ENCODE results near the gene WDR44. TPM values are rescaled to one million over a fixed set of nuclear protein-coding genes. Genes with fewer than 3 reads are reported as not detected.
A peak's percentile ranks its signal among the peaks of the same experiment; 100 is the strongest.

The WDR44 gene
- total and polyA plus RNA-seq, 2 of the 4 experiments (the other 2 are of a cell fraction): 10.0 to 11.8 TPM

DNA sequence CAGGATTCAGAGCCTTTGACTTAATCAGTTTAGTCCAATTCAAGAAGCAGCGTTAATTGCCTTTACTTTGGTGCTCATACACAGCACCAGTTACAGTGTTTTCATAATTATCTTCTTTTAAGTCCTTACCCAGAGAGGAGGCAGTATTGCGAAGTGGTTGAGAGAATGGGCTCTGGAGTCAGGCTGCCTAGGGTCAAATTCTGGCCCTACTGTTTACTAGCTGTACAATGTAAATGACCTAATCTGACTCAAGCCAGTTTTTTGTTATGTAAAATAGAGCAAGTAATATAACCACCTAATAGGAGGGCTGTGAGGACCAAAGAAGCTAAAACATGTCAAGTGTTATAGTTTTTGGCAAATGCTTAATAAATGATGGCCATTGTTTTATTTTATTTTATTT lies 27.6 kb downstream of the WDR44 start:
- DNase-seq: no peak
- no peak overlapping the region for H4K91ac ChIP-seq (ENCODE audit: insufficient read depth, low read depth, low read length)
- H4K8ac ChIP-seq (ENCODE audit: low read depth in 2 of 2, low read length in 2 of 2): no peak overlapping the region
- dilution Hi-C loops (cut with HindIII; ENCODE audit: low sequenced_read_pairs, unreplicated experiment) (no loop called here), intact Hi-C loops (cut with micrococcal nuclease) (no loop called here), in situ Hi-C loops (cut with MboI; ENCODE audit: low sequenced_read_pairs) (no loop called here)
- no peak for TF ChIP-seq NFE2L2 (IDR thresholded peaks at IDR 0.05; ENCODE audit: low read depth, low read length)
- TF ChIP-seq MAFK (IDR thresholded peaks at IDR 0.05; ENCODE audit: low read depth, low read length): no peak
- TF ChIP-seq, protein P1, sequence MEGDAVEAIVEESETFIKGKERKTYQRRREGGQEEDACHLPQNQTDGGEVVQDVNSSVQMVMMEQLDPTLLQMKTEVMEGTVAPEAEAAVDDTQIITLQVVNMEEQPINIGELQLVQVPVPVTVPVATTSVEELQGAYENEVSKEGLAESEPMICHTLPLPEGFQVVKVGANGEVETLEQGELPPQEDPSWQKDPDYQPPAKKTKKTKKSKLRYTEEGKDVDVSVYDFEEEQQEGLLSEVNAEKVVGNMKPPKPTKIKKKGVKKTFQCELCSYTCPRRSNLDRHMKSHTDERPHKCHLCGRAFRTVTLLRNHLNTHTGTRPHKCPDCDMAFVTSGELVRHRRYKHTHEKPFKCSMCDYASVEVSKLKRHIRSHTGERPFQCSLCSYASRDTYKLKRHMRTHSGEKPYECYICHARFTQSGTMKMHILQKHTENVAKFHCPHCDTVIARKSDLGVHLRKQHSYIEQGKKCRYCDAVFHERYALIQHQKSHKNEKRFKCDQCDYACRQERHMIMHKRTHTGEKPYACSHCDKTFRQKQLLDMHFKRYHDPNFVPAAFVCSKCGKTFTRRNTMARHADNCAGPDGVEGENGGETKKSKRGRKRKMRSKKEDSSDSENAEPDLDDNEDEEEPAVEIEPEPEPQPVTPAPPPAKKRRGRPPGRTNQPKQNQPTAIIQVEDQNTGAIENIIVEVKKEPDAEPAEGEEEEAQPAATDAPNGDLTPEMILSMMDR (conservative IDR thresholded peaks at IDR 0.05; ENCODE audit: low read depth, low read length): no peak
- TF ChIP-seq BHLHE40 (IDR thresholded peaks at IDR 0.05; ENCODE audit: low read depth, low read length): no peak
- no peak for TF ChIP-seq CEBPB (IDR thresholded peaks at IDR 0.05; ENCODE audit: low read depth, low read length)
- no peak for TF ChIP-seq FOS (IDR thresholded peaks at IDR 0.05; ENCODE audit: low read depth, low read length)
- TF ChIP-seq, protein P2, sequence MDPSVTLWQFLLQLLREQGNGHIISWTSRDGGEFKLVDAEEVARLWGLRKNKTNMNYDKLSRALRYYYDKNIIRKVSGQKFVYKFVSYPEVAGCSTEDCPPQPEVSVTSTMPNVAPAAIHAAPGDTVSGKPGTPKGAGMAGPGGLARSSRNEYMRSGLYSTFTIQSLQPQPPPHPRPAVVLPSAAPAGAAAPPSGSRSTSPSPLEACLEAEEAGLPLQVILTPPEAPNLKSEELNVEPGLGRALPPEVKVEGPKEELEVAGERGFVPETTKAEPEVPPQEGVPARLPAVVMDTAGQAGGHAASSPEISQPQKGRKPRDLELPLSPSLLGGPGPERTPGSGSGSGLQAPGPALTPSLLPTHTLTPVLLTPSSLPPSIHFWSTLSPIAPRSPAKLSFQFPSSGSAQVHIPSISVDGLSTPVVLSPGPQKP (IDR thresholded peaks at IDR 0.05; ENCODE audit: borderline replicate concordance, low read depth, low read length): no peak
- no peak for TF ChIP-seq RAD21 (IDR thresholded peaks at IDR 0.05; ENCODE audit: low read length)
- H2AK5ac ChIP-seq (ENCODE audit: low read depth, low read length): no peak overlapping the region
- H3K18ac ChIP-seq (ENCODE audit: low read depth, low read length): no peak overlapping the region
- no peak overlapping the region for H3K14ac ChIP-seq (replicated peaks; ENCODE audit: low read depth, low read length)
- no peak overlapping the region for H4K5ac ChIP-seq (ENCODE audit: low read depth, low read length)
- POLR2A ChIA-PET (ENCODE audit: unreplicated experiment): no interaction called here
- H2BK120ac ChIP-seq (ENCODE audit: low read depth, low read length): no peak overlapping the region
- H3K36me3 ChIP-seq (ENCODE audit: control insufficient read depth, insufficient read depth, low read length): no peaks in the 10 kb centered on the region
- no peak overlapping the region for H3K4ac ChIP-seq (ENCODE audit: low read depth, low read length)
- H3K27ac ChIP-seq (ENCODE audit: insufficient read depth, low read length): no peak overlapping the region
- no peak overlapping the region for H2AK9ac ChIP-seq (replicated peaks; ENCODE audit: low read depth, low read length, poor library complexity)
- H2BK15ac ChIP-seq (ENCODE audit: low read depth, low read length): no peak overlapping the region
- CTCF ChIA-PET: interaction anchor here (1.0 kb wide), 1 partner anchor 13 kb away, joined by 3 read pairs; no protein-coding TSS in a partner anchor
- H2BK5ac ChIP-seq (ENCODE audit: low read depth, low read length, poor library complexity, severe bottlenecking): no peak overlapping the region
- H4K20me1 ChIP-seq (ENCODE audit: insufficient read depth, low read length): peaks cover 7% of the 10 kb centered on the region
- no peak overlapping the region for H3K4me2 ChIP-seq (ENCODE audit: low read depth, low read length)
- no TSS peak for BruUV-seq (replicated peaks)
- H3K9me1 ChIP-seq (ENCODE audit: insufficient read depth, low read length): no peaks in the 10 kb centered on the region
- H3K4me3 ChIP-seq (ENCODE audit: insufficient read depth, low read depth, low read length): no peak overlapping the region
- no peak overlapping the region for H3K56ac ChIP-seq (ENCODE audit: extremely low read depth, insufficient read depth, low read length)
- H3K79me1 ChIP-seq (ENCODE audit: low read depth in 1 of 2, low read length in 2 of 2): peaks cover 0 to 16% of the 10 kb centered on the region in 2 experiments; a peak in 2 of 4 replicates
- H3K4me1 ChIP-seq (ENCODE audit: control insufficient read depth, insufficient read depth, low read length): no peaks in the 10 kb centered on the region
- no peak overlapping the region for H3K9ac ChIP-seq (ENCODE audit: low read depth, low read length)
- peak; percentile 29; the same call in 1 of the 2 replicates for ATAC-seq (ENCODE audit: low read depth)
- no peaks in the 10 kb centered on the region for H3K27me3 ChIP-seq (ENCODE audit: control insufficient read depth, insufficient read depth, low read length)
- 0 out of 2 replicates have a peak overlapping the region, but pooled peaks have one; percentile 16 for H2BK20ac ChIP-seq (ENCODE audit: low read depth, low read length)
- H2AFZ ChIP-seq (replicated peaks; ENCODE audit: low read length, poor library complexity): no peak overlapping the region
- no peak overlapping the region for H3K23ac ChIP-seq (ENCODE audit: low read depth, low read length)
- no CpG with 5 or more reads among the region's 2 CpGs for WGBS, 2 experiments (ENCODE audit: extremely low coverage in 2 of 2, insufficient read length in 1 of 2)
- no peaks in the 10 kb centered on the region for H3K9me3 ChIP-seq (ENCODE audit: control insufficient read depth, insufficient read depth, low read length)

Measured in IMR-90 (cell line).